Thyroid gland (tissue), 4 donors: ENCODE results near the gene RRAGD. TPM values are rescaled to one million over a fixed set of nuclear protein-coding genes. Genes with fewer than 3 reads are reported as not detected.

Experiments
- DNase-seq, 2 donors: peaks; one replicate each; pipeline ENCODE4 v3.0.0-alpha.2; 2019
- H3K27ac ChIP-seq, 3 donors: fragments of 200-600 bp; sonication (generic); 1 replicate in 2 of 3; 2 replicates in 1 of 3; pipeline ENCODE4 v1.5.1; 2016 to 2019; ENCODE audit warnings: mild to moderate bottlenecking in 1 of 3, moderate library complexity in 1 of 3
- H3K27me3 ChIP-seq: fragments of 200-600 bp; sonication (generic); one replicate; pipeline ENCODE4 v1.5.1; 2019
- H3K36me3 ChIP-seq, 2 donors: fragments of 200-600 bp; sonication (generic); one replicate each; pipeline ENCODE4 v1.5.1; 2016 to 2019
- H3K4me1 ChIP-seq, 2 donors: fragments of 200-600 bp; sonication (generic); one replicate each; pipeline ENCODE4 v1.5.1; 2017 to 2019
- H3K4me3 ChIP-seq, 3 donors: fragments of 200-600 bp; sonication (generic); replicated peaks in 1 of 3; 1 replicate in 2 of 3; 2 replicates in 1 of 3; pipeline ENCODE4 v1.5.1; 2016; ENCODE audit warnings: mild to moderate bottlenecking in 1 of 3
- H3K9me3 ChIP-seq: fragments of 200-600 bp; sonication (generic); one replicate; pipeline ENCODE4 v1.5.1; 2017
- POLR2A ChIP-seq, 2 donors: fragments of 450-650 bp; IDR thresholded peaks; one replicate each; pipeline ENCODE4 v1.6.1; 2017; ENCODE audit warnings: antibody characterized with exemption in 2 of 2, mild to moderate bottlenecking in 2 of 2, moderate library complexity in 1 of 2
- WGBS, 2 donors: methylation state at CpG; one replicate each; pipeline ENCODE4 v1.1.5; 2017; 5-methylcytosine and 5-hydroxymethylcytosine counted together
- intact Hi-C: fragments of 100-400 bp; cut with DNase I; formaldehyde crosslinking; loops from one replicate; pipeline ENCODE4 v1.15.1; 2023
- total RNA-seq, 4 donors: library from RNA; depleted of rRNA; stranded (reverse); fragments of >200 nt; gene quantifications; one replicate each; pipeline ENCODE4 v1.2.3, GENCODE V29; 2016
- TF ChIP-seq, protein P1 (sequence below), 6 experiments: fragments of 200-600 bp in 3 of 6; fragments of 450-650 bp in 3 of 6; sonication (generic) in 3 of 6; IDR thresholded peaks; one replicate each; pipeline ENCODE4 v1.5.1; 2016 to 2019; ENCODE audit warnings: antibody characterized with exemption in 6 of 6, mild to moderate bottlenecking in 2 of 6, inconsistent platforms in 1 of 6, moderate library complexity in 1 of 6

The RRAGD gene
- total RNA-seq, 4 donors from 2014 or later, result 49.8 to 73.0 (median 62.2) TPM

DNA sequence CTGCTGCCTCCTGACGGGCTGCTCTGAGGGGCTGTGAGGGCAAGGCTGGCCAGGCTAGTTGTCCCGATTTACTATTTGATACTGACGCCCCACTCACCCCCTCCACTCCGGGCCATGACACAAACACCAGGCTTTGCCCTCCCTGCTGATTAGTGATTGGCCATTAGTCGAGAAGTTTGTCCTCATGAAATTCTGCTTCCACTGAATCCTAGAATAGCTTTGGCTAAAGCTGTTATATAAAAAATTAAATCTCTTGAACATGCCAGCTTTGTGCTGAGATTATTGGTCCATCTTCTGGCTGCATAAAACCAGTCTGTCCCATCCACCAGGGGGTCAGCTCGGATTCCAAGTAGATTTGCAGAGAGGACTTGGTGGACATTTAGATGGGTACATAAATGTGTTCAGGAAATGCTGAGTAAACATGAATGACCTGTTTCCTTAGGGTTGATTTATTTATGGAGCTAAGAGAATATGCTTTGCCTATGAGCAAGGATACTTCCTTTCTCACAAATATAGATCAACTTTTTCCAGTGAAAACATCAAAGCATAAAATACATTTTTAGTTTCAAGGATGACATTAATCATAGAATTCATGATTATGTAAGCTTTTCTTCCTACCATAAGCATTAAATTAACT, 96.7 kb downstream of the RRAGD start, which contains the start of gene GABRR2:
TSS of gene GABRR2 (minus strand) at position 51 of the 637 bp plus-strand sequence. CDS start 134 bp downstream, outside the sequence.
- no peak for DNase-seq
- Histone ChIP-seq H3K36me3 (no peaks in the 10 kb centered on the region), H3K9me3 (no peaks in the 10 kb centered on the region), H3K27ac (no peak within 1 kb of the TSS), H3K27me3 (no peaks in the 10 kb centered on the region), H3K4me1 (peaks cover 14 to 22% of the 10 kb centered on the region in 2 donors), H3K4me3 (no peak within 1 kb of the TSS)
- no peak for TF ChIP-seq POLR2A (IDR thresholded peaks at IDR 0.05)
- TF ChIP-seq, protein P1, sequence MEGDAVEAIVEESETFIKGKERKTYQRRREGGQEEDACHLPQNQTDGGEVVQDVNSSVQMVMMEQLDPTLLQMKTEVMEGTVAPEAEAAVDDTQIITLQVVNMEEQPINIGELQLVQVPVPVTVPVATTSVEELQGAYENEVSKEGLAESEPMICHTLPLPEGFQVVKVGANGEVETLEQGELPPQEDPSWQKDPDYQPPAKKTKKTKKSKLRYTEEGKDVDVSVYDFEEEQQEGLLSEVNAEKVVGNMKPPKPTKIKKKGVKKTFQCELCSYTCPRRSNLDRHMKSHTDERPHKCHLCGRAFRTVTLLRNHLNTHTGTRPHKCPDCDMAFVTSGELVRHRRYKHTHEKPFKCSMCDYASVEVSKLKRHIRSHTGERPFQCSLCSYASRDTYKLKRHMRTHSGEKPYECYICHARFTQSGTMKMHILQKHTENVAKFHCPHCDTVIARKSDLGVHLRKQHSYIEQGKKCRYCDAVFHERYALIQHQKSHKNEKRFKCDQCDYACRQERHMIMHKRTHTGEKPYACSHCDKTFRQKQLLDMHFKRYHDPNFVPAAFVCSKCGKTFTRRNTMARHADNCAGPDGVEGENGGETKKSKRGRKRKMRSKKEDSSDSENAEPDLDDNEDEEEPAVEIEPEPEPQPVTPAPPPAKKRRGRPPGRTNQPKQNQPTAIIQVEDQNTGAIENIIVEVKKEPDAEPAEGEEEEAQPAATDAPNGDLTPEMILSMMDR (IDR thresholded peaks at IDR 0.05), result no peak
- intact Hi-C loops, result loop anchor here (10.0 kb wide), 1 partner anchor 49 kb away; no protein-coding TSS in a partner anchor
- WGBS, 2 donors, result 84 to 93% methylated on average over 6 of the region's 6 CpGs

DNA sequence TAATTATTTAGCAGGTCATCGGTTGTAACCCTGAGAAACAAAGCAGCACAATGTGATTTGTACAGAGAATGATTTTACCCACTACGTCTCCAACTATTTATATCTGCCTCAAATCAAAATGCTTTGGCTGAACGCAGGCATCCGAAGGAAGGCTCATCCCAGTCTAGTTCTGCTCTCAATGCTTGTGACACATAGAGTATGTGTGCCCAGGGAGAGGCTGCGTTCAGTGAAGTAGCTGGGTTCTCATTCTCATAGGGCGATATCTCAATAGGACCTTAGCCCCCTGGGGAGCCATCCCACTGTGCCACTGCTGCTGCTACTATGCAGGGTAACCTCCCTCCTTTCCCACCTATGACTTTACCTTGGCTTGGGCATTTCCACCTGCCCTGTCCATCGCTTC, 97.4 kb downstream of the RRAGD start:
- no peak overlapping the region for H3K27ac ChIP-seq
- intact Hi-C loops, result loop anchor here (10.0 kb wide), 1 partner anchor 50 kb away; no protein-coding TSS in a partner anchor
- no peaks in the 10 kb centered on the region for H3K9me3 ChIP-seq
- no peak for DNase-seq
- no peak overlapping the region for H3K4me3 ChIP-seq
- TF ChIP-seq, protein P1 (IDR thresholded peaks at IDR 0.05), result no peak
- no peak for TF ChIP-seq POLR2A (IDR thresholded peaks at IDR 0.05)
- 92 to 93% methylated on average over 7 of the region's 7 CpGs for WGBS, 2 donors
- no peaks in the 10 kb centered on the region for H3K36me3 ChIP-seq
- peaks cover 14 to 22% of the 10 kb centered on the region in 2 donors for H3K4me1 ChIP-seq
- H3K27me3 ChIP-seq, result no peaks in the 10 kb centered on the region

Other genes with a start within 250 kb of the RRAGD start
- gene GABRR1, start 194.9 kb downstream of the RRAGD start, total RNA-seq, result not detected
- 1 to 10 TPM in 1 of 4 donors, under 1 TPM in 3; 0.42 to 2.1 (median 0.56) TPM for gene GABRR2, start 97.0 kb downstream of the RRAGD start, total RNA-seq
- 10 to 100 TPM; 49.8 to 63.1 (median 51.9) TPM for gene UBE2J1, start 59.6 kb downstream of the RRAGD start, total RNA-seq
- gene ANKRD6, start 20.9 kb upstream of the RRAGD start, total RNA-seq, result 10 to 100 TPM; 18.2 to 50.6 (median 20.6) TPM
- gene LYRM2, start 226.5 kb upstream of the RRAGD start, total RNA-seq, result 10 to 100 TPM; 28.7 to 38.5 (median 31.2) TPM